Measurements from ENCODE around the gene UBE2E3. TPM values are rescaled to one million over a fixed set of nuclear protein-coding genes. Genes with fewer than 3 reads are reported as not detected.

Gene UBE2E3
- total RNA-seq, 1 donor from 2014 or later: 48.4 TPM

DNA sequence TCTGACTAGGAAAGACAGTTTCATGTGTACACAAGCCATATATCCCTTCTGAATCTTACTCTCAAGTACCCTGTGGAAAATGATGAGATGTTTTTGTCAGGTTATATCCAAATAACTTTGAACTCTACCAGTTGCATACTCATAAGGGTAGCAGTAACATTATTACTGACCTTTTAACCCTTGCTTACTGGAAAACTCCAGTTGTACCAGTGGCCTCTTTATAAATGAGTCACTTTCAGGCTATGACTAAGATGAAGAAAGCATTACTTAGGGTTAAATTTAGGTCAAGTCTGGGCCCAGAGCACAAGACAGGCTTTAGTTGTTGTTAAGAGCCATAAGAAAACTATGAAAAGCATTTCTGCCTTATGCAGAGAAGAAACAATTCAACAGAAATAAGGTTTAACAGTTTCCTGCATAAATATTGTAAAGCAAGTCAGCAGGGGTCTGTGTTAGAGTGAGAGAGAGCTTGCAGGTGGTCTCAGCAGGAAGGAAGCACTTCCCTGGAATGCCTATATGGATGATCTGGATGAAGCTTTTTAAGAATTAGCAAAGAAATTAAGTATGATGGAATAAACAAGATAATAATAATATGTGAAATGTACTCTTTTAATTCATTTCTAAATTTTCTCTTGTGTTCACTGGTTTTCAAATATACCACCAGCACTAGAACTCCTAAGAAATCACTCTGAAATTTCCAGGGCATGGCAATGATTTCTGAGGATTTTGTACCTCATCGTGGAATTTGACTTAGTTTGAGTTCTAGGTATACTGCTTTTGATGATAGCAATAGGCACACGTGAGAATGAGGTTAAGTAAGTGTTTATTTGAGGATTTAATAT, 126.6 kb downstream of the UBE2E3 start:
- DNase-seq (ENCODE audit: missing footprints): no peak
- no peak for ATAC-seq
- intact Hi-C loops (cut with DNase I): no loop called here

GRCh38 chr2:181107628-181107945, 127.2 kb downstream of the UBE2E3 start:
- DNase-seq (ENCODE audit: missing footprints) (no peak), ATAC-seq (no peak)
- intact Hi-C loops (cut with DNase I): no loop called here

- no peak for ATAC-seq
- DNase-seq (ENCODE audit: missing footprints): no peak
- intact Hi-C loops (cut with DNase I): no loop called here
These were observed 130.7 kb downstream of the UBE2E3 start for GRCh38 chr2:181111059-181111458.

DNA sequence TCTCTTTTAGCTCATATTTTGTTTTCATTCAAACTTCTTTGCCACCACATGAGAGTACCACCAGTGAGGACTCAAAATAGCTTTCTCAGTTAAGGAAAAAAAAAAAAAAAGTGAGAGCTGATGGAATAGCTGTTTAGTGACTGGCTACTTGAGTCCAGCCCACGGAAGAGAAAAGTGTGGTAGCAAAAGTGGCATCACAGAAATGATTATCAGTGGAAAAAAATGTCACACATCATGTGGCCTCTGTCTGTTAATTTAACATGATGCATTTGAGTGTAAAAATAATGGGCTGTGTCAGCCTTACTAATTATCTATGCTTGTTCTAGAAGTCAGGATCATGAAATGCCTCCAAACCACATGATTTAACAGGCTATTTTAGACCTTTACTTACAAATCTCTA, 132.5 kb downstream of the UBE2E3 start:
- intact Hi-C loops (cut with DNase I): no loop called here
- no peak for ATAC-seq
- no peak for DNase-seq (ENCODE audit: missing footprints)
